A549 treated with GW870086 at 1 μM for 4 hours (cell line): Measurements from ENCODE around the gene SLC6A7. TPM values are rescaled to one million over a fixed set of nuclear protein-coding genes. Genes with fewer than 3 reads are reported as not detected.

Experiments
- total RNA-seq: library from RNA; stranded (reverse); fragments of 200-300 nt; extraction: Qiagen RNA extraction; gene quantifications from 5 replicates; pipeline ENCODE4 v1.2.3, GENCODE V29; 2022; ENCODE audit warnings: low read depth

SLC6A7 gene
- 0.03 to 0.05 TPM in 2 of 5 replicates, not detected in the others for total RNA-seq

GRCh38 chr5:150189728-150190502, at the start of gene SLC6A7:
SLC6A7 (plus strand) TSS chr5:150190062; CDS start chr5:150190328, 266 bp downstream.

GRCh38 chr5:150155258-150156026, 34.4 kb upstream of the SLC6A7 start, which contains the start of gene PDGFRB:
PDGFRB (minus strand) TSS chr5:150155845; CDS start chr5:150137047, 18,798 bp downstream.

GRCh38 chr5:150166650-150167511, 23.0 kb upstream of the SLC6A7 start, which contains the start of gene CDX1:
CDX1 (plus strand) TSS chr5:150166778; CDS start chr5:150166877, 99 bp downstream.

Other genes starting within 250 kb of the SLC6A7 start
- gene PDE6A, start 245.3 kb upstream of the SLC6A7 start, total RNA-seq: 0.09 to 0.28 TPM (median 0.23 TPM) in 5 replicates
- gene SLC26A2, start 229.3 kb upstream of the SLC6A7 start, total RNA-seq: 34.5 to 56.7 TPM (median 50.3 TPM) in 5 replicates
- gene TIGD6, start 189.4 kb upstream of the SLC6A7 start, total RNA-seq: 5.0 to 6.0 TPM (median 5.2 TPM) in 5 replicates
- gene HMGXB3, start 189.3 kb upstream of the SLC6A7 start, total RNA-seq: 31.1 to 34.6 TPM (median 33.9 TPM) in 5 replicates
- gene CSF1R, start 103.5 kb upstream of the SLC6A7 start, total RNA-seq: 0.15 to 0.37 TPM (median 0.28 TPM) in 5 replicates
- gene PDGFRB, start 34.2 kb upstream of the SLC6A7 start, total RNA-seq: 0.09 to 0.75 TPM (median 0.43 TPM) in 5 replicates
- gene CDX1, start 23.3 kb upstream of the SLC6A7 start, total RNA-seq: not detected in 5 replicates
- 0.64 to 0.97 TPM (median 0.89 TPM) in 5 replicates for gene CAMK2A, start 99.7 kb downstream of the SLC6A7 start, total RNA-seq
- gene ARSI, start 112.8 kb downstream of the SLC6A7 start, total RNA-seq: 28.6 to 39.5 TPM (median 34.0 TPM) in 5 replicates
- 62.5 to 82.0 TPM (median 74.3 TPM) in 5 replicates for gene TCOF1, start 167.6 kb downstream of the SLC6A7 start, total RNA-seq
- 0.12 TPM in 1 of 5 replicates, not detected in the others for gene CD74, start 222.8 kb downstream of the SLC6A7 start, total RNA-seq